NCI-H1048 (cell line): ENCODE data around the gene SAMHD1.

Experiments used
- DNase-seq: peaks from one replicate; lab custom pipeline; 2025; lab: John Stamatoyannopoulos, UW

The SAMHD1 gene

DNA sequence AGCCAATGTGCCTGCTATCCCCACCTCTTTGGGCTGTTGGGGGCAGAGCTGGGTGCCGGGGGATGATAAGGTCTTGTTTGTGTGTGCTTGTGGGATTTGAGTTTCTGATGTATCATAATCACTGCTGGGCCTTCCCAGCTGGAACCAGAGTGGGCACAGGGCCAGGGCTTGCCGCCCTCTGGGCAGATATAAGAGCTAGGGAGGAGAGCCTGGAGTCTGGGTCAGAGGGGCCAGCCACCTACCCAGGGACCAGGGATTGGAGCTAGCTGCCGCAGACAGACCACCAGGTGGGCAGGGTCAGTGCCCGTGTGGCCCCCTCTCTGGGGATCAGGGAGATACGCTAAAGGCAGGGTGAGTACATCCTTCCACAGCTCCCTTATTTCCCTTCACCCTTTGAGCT lies 78.7 kb downstream of the SAMHD1 start:
- DNase-seq: no peak

GRCh38 chr20:36871640-36872570 lies 79.6 kb downstream of the SAMHD1 start:
- DNase-seq: no peak

DNA sequence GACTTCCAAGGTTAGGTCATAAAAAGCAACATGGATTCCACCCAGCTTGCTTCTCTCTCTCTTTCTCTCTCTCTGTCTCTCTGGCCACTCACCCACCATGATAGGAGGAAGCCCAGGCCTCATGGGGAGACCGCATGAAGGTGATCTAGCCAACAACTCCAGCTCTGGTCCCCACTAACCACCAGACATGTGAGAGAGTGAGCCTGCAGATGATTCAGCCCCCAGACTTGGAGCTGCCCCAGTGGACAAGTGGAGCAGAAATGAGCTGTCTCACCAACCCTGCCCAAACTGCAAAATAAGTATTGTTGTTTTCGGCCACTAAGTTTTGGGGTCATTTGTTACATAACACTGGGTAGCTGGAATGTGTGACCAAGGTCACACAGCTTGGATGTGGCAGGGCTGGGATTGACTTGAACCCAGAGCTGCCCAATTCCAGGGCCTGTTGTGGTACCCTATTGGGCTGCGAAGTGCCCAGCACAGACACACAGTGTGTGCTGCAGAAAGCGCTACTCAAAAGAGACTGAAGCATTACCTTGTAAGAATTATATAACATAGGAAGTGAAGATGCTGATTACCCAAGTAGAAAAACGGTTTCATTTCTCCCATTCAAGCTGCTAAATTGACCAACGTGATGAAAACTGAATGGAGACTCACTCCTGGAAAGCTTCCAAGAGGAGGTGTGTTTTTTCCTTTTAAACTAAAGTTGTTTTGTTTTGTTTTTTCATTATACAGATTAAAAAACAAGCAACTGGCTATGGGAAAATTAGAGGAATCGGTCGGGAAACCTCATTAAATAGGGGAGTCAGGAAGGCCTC lies 84.6 kb downstream of the SAMHD1 start:
- DNase-seq: no peak

- no peak for DNase-seq
Measured at GRCh38 chr20:36866164-36866563, 85.3 kb downstream of the SAMHD1 start.

DNA sequence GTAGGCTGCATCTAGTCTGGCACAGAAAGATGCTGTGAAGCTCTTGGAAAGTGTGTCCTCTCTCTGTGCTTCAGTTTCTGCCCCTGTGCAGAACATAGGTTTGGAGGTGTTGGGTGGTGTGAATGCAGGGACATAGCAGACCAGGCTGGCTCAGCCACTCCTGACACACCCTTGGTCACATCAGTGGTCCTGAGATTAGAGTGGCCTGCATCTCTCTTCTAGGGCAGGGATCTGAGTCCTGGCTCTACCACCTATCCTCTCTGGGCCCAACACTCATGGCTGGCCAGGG lies 85.7 kb downstream of the SAMHD1 start:
- DNase-seq: no peak

DNA sequence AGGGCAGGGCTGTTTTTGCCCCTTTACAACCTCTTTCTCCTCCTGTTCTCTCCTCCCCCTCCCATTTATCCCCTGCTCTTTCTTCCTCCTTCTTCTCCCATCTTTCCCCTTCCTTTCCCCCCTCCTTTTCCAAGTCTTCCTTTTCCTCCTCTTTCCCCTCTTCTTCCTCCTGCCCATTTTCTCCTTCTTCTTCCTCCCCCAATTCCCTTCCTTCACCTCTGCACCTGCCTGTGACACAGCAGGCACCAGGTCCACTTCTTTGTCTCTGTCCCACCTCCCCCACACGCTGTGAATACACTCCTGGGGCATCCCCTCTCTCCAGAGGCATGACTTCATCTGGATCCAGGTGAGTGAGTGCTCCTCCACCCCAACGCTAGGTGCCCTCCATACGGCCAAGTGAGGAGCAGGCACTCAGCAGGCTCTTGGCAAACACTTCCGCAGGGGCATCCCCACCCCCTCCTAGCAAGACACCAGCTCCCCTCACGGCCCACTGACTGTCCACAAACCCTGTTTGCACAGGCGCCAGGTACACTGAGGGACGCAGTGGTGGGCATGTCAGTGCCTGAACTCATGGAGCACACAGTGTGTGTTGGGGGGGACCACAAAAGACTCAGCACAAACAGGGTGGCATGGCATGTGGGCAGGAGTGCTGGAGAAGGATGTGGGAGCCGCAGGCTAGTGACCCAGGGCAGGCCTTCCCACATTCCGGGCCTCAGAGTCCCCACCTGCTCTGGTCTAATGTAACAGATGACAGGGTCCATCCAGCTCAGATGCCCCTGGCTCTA lies 86.2 kb downstream of the SAMHD1 start:
- no peak for DNase-seq

GRCh38 chr20:36862857-36863668 lies 88.4 kb downstream of the SAMHD1 start:
- DNase-seq: no peak

DNA sequence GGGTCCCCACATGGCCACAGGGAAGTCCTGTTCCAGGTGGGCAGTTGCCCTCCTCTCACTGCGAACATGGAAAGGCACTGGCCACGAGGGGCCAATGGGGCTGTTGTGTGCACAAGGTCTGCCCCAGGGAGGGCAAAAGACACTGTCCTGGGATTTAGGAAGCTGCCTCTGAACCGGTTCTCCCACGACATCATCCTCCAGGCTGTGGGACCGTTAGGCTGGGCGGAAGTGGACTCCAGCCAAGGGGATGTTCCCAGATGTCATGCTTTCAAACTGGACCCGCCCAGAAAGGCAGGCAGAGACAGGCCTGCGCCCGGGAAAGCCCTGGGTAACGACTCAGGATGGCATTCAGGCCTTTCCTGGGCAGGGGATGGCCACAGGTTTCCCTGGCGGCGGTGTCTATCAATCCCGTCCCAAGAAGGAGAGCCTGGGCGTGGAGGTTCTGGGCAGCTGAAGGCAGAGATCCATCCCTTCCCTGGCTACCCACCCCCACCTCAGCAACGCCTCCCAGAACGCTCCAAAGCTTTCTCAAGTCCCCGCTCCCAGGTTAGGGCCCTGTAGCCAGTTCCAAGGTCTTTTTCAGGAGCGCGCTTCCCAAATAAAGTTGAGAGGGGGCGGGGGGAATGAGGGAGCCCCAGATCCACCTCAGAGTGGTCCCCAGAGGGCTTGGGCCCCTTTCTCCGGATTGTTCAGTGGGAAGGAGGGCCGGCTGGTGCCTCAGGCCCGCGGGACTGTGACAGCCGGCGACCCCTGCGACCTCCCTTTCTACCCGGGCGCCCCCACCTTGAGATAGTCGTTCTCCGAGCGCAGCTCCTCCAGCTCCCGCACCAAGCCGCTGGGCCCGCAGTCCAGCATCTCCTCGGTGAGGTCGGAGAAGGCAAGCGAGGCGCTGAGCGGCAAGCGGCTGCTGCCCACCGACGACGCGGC lies 89.4 kb downstream of the SAMHD1 start:
- DNase-seq: no peak

GRCh38 chr20:36861625-36861874 lies 90.0 kb downstream of the SAMHD1 start:
- no peak for DNase-seq

DNA sequence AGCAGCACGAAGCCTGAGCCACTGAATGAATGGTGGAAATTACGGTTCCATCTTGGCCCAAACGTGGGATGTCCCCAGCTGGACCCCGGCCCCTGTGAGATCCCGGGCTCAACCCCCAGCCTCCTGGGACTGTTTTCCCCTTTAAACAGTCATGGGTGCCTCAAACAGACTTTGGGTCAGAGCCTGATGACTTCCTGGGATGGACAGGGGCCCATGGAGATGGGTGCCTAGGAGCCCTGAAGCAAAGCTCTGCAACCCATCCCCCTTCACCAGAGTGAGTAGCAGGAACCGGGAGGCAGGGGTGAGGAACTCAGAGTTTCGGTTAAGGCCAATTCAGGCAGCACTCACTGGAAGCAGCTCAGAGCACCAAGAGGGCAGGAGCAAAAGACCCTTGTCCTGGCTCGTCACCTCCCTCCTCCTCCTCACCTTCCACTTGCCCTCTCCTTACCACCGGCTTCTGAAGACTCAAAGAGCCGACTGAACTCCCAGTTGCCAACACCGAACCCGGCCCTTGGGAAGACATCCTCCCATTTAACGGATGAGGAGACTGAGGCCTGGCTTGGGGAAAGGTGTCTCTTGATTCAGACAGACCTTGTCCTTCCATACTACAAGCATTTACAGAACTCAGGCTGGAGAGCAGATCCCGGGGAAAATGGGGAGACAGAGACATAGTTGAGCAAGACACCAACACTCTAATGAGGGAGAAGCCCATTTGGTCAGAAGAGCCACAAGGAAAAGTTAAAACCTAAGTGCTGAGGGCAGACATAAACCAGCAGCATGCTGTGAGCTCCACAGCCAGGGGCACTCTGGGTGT lies 90.5 kb downstream of the SAMHD1 start:
- no peak for DNase-seq

DNA sequence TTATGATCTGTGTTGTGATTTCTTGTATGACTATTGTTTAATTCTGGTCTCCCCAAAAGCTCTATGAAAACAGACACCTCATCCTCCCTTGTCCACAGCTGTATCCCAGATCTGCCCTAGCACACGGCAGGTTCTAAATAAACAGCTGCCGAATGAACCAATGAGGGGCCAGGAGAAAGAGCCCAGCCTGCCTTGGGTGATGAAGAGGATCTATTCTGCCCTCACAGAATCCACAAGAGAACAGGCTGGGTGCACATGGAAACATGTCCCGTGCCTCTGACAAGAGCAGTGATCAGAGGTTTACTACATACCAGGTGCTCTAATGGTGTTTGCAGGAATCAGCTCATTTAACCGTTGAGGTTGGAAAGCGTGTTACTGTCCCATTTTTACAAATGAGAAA lies 91.2 kb downstream of the SAMHD1 start:
- DNase-seq: no peak

GRCh38 chr20:36859700-36860330 lies 91.7 kb downstream of the SAMHD1 start:
- DNase-seq: no peak

DNA sequence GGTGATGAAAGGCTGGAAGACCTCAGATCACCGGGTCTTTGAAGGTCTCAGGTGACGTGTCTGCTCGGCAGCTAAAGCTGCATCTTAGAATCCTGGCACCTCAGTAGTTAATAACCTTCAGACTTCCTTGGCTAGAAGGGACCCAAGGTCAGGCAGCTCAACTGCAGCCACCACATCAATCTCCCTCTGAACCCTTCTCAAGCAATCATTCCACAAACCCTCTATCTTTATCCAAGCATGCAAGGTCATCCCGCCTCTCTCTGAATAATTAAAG lies 92.3 kb downstream of the SAMHD1 start:
- DNase-seq: no peak

DNA sequence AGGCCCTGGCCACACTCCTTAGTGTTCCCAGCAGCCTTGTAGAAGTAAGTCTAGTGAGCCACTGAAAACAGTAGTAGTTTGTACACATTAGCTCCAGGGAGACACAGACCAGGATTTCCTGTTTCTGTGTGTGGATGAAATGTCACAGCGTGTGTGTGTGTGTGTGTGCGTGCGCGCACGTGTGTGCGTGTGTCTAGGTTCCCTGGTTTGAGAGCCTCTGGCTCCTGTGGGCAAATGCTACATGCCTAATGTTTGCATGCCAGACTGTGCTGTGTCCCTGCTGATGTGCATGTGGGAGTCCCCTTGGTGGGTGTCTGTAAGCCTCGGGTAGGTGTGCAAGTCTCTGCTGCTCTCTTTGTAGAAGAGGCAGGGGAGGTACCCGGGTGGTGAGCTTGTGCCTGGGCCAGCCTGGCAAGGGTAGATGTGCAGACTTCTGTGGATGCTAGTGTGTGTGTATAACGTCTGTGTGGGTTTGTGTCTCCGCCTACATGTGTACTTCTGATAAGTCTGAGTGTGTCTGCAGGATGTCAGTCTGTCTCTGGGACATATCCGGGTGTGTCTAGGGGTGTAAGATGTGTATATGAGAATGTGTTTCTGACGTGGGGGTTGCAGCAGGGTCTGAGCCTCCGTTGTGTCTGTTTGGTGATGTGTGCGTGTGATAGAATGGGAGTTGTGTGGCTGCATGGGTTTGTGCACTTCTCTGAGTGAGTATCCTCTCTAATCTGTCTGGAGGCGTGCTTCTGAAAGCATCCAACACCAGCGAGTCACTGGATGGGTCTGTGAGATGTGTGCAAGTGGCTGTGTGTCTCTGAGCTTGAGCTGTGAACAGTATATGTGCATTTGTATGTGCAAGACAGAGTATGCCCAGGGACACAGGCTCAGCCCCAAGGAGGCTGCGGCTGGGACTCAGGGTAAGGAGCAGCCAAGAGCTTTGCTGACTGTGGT lies 94.5 kb downstream of the SAMHD1 start:
- no peak for DNase-seq

DNA sequence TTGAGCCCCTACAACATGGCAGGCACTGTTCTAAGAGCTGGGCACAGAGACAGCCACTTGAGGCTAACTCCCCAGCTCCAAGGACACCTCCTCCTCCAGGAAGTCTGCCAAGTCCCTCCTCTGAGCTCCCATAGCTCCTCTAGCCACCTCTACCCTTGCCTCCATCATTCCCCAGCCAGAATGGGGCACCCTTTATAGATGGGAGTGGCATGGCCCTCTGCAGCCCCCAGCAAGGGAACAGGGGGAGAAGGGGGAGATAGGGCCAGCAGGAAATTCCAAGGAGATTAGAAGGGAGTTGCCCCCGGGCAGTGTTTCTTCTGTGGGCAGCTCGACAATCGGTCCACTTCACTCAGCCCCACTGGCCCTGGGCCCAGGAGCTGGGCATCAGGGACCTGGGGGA lies 95.3 kb downstream of the SAMHD1 start:
- DNase-seq: no peak

DNA sequence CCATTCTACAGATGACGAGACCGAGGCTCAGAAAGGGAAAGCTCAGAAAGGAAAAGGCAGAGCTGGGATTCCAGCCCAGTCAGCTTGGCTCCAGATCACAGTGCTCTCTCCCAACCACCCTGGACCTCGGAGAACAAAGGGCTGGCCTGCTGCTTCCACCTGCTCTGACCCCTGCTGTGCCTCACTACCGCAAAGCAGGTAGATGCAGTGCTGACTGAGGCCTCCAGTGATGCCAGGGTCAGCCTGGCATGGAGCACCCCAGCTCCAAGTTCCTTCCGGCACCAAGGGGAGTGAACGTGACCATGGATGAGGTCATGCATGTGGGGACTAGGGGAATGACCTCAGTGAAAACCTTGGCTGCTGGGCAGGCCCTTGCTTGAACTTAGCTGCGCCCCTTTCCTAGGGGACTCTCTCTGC lies 96.3 kb downstream of the SAMHD1 start:
- no peak for DNase-seq

DNA sequence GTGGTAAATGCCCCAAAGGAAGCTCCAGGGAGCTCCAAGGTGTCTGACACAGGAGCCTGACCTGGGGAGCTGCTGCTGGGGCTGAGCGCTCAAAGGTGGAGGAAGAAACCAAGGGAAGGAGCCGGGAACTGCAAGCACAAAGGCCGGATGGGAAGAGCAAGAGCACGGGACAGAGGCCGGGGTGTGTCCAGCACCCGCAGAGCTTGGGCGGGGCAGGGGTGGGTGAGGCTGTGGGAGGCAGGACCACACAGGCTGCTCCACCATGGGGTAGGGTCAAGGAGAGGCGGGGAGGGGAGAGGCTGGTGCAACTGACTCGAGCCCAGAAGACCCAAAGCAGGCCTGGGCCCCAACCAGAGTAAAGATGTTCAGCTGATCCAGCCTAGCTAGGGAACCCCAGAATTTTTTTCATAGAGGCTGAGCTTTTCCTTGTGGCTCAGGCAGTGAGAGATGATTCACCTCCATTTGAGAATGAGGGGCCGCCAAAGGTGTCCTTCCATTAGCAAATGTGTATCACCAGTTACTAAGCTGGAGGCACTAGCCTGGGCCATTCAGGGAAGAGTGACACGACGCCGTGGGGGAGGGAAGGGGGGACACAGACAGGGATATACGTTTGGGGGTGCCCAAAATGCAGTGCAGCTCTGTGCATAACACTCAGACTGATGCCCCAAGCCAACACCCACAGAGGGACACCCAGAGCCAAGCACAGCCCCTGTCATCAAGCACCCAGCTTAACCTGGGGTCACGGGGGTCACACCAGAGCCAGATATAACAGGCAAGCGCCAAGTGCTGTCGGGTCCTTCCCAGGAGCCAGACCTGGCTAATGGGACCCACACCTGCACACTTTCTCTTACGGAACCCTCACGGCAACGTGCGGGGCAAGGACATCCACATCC lies 96.9 kb downstream of the SAMHD1 start:
- DNase-seq: no peak

DNA sequence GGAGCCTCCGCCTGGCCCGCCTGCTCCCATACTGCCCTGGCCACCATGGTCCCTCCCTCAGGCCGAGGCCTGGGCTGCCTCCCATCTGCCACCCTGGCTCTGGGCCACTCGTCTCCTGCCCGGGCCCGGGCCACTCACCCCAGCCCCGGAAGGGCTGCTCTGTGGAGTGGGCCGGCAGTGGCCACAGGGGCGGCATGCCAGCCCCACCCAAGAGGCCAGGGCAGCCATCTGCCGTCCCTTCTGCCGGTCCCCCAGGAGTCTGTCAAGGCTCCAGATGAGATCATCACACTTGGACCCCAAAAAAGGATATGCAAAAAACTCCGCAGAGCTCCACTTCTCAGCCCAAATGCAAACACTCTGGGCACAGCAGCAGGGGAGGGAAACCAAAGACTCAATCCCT lies 99.3 kb downstream of the SAMHD1 start:
- DNase-seq: no peak
